Kidney epithelial cell (primary cell): ENCODE data around the gene TBXAS1. TPM values are rescaled to one million over a fixed set of nuclear protein-coding genes. Genes with fewer than 3 reads are reported as not detected.

Experiments used
- DNase-seq: peaks from one replicate; pipeline ENCODE4 v3.0.0-alpha.2; 2010; ENCODE audit warnings: low read depth
- H3K27me3 ChIP-seq: 2 replicates; pipeline ENCODE4 v1.6.0; 2011; ENCODE audit warnings: low read length; ENCODE audit not compliant: control insufficient read depth, insufficient read depth
- H3K36me3 ChIP-seq: 2 replicates; pipeline ENCODE4 v1.5.1; 2011; ENCODE audit warnings: low read length; ENCODE audit not compliant: control insufficient read depth, insufficient read depth
- H3K4me3 ChIP-seq: 2 replicates; pipeline ENCODE4 v1.5.1; 2011; ENCODE audit warnings: low read depth, mild to moderate bottlenecking, control low read depth, low read length
- CTCF ChIP-seq: IDR thresholded peaks from 2 replicates; pipeline ENCODE4 v1.5.1; 2011; ENCODE audit warnings: mild to moderate bottlenecking, moderate library complexity, low read length, control low read depth, inconsistent platforms; ENCODE audit not compliant: insufficient read depth, poor library complexity, severe bottlenecking
- total RNA-seq: library from RNA; depleted of rRNA; stranded (reverse); fragments of >200 nt; gene quantifications from 2 replicates; pipeline ENCODE4 v1.2.3, GENCODE V29; 2015

The TBXAS1 gene
- total RNA-seq, 1 donor from 2014 or later: 7.8 TPM

- no peak for TF ChIP-seq CTCF
- no peak for DNase-seq
Measured at GRCh38 chr7:139853506-139854123, 24.6 kb downstream of the TBXAS1 start.

GRCh38 chr7:139854124-139854511 is 25.1 kb downstream of the TBXAS1 start:
- DNase-seq: no peak
- no peaks in the 10 kb centered on the region for H3K36me3 ChIP-seq
- no peak for TF ChIP-seq CTCF
- H3K4me3 ChIP-seq: no peak overlapping the region
- no peaks in the 10 kb centered on the region for H3K27me3 ChIP-seq

More at GRCh38 chr7:139853506-139854123, 24.6 kb downstream of the TBXAS1 start:
- H3K36me3 ChIP-seq: no peaks in the 10 kb centered on the region
- H3K27me3 ChIP-seq: no peaks in the 10 kb centered on the region
- H3K4me3 ChIP-seq: no peak overlapping the region

GRCh38 chr7:139854803-139855497 is 25.9 kb downstream of the TBXAS1 start:
- H3K27me3 ChIP-seq: no peaks in the 10 kb centered on the region
- no peak overlapping the region for H3K4me3 ChIP-seq
- no peak for TF ChIP-seq CTCF
- no peak for DNase-seq
- no peaks in the 10 kb centered on the region for H3K36me3 ChIP-seq

DNA sequence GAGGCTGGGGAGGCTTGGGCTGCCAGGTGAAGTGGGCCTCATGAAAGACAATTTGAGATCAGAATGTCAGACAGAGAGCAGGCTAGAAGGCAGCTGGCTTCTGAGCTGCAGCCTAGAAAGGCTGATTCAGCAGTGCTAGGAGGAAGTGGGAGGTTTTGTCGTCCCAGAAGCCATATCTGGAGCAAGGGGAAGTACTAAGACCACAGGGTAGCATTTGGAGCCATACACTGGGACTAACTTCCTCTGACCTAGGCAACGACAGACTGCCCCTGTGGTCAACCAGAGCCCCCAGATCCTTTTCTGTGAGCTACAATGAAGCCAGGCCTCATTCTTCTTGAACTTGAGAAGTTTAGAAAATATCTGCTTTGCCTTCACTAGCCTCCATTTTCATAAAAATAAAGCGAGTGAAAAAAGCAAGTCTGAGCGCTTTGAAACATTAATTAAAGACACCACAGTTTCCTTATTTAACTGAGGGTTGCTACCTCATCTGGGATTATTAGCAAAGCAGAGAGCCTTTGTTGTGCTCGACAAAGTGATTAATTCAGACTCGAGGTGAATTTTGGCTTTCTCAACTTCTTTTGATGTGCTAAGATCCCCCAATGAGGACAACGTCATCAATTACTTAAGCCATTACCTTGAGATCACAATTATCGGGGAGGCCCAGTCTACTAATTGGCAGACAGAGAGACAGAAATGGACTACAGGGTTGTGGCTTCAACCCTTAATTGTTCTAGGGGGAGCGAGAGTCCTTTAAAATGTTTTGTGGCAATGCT is 26.6 kb downstream of the TBXAS1 start:
- Histone ChIP-seq H3K4me3 (no peak overlapping the region), H3K27me3 (no peaks in the 10 kb centered on the region), H3K36me3 (no peaks in the 10 kb centered on the region)
- TF ChIP-seq CTCF: no peak
- DNase-seq: no peak

DNA sequence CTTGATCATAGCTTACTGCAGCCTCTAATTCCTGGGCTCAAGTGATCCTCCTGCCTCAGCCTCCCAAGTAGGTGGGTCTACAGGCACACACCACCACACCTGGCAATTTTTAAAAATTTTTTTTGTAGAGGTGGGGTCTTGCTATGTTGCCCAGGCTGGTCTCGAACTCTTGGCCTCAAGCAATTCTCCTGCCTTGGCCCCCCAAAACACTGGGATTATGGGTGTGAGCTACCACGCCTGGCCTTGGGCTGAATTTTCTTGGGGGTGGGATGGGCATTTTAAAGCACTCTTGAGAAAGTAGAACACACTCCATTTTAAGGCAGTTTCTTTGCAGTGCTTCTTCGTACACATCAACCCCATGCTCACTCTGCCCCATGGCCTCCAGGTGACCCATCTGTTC is 28.7 kb downstream of the TBXAS1 start:
- Histone ChIP-seq H3K36me3 (no peaks in the 10 kb centered on the region), H3K4me3 (no peak overlapping the region), H3K27me3 (no peaks in the 10 kb centered on the region)
- no peak for DNase-seq
- no peak for TF ChIP-seq CTCF
